ENCODE measurements around the gene TOP2B. TPM values are rescaled to one million over a fixed set of nuclear protein-coding genes. Genes with fewer than 3 reads are reported as not detected.

TOP2B gene
- total and polyA plus RNA-seq, 9 of the 15 experiments (the other 6 are each of a cell fraction or from before 2014, with no cell fraction given), result 45.3 to 186 (median 134) TPM

GRCh38 chr3:25633919-25634318 lies 30.8 kb downstream of the TOP2B start:
- H2AFZ ChIP-seq (ENCODE audit: low read depth, low read length), result no peak overlapping the region
- no peak for DNase-seq (ENCODE audit: extremely low read depth in 1 of 4, low spot score in 3 of 4)
- H3K27ac ChIP-seq (ENCODE audit: extremely low read depth, low read depth, low read length), result no peak overlapping the region
- no peaks in the 10 kb centered on the region for H3K4me1 ChIP-seq (replicated peaks in 1 of 2; ENCODE audit: control insufficient read depth in 2 of 2, insufficient read depth in 2 of 2, low read length in 2 of 2)
- no peak overlapping the region for H3K4me3 ChIP-seq
- no peak overlapping the region for H3K9ac ChIP-seq (ENCODE audit: insufficient read depth in 1 of 2, low read depth in 2 of 2, low read length in 2 of 2)
- no peaks in the 10 kb centered on the region for H3K9me1 ChIP-seq (ENCODE audit: control insufficient read depth, insufficient read depth, low read length)
- intact Hi-C loops (cut with micrococcal nuclease) (no loop called here), in situ Hi-C loops (cut with MboI) (no loop called here)
- TF ChIP-seq RB1 (IDR thresholded peaks at IDR 0.05; ENCODE audit: low read depth), result no peak
- TF ChIP-seq ZNF134 (CRISPR knock-in tag; conservative IDR thresholded peaks at IDR 0.05), result no peak
- no peak for TF ChIP-seq NCOA1 (IDR thresholded peaks at IDR 0.05; ENCODE audit: low read depth)
- no peak for TF ChIP-seq HLTF (IDR thresholded peaks at IDR 0.05)
- no peak for TF ChIP-seq PHF20 (IDR thresholded peaks at IDR 0.05; ENCODE audit: partially characterized antibody)
- no peak for TF ChIP-seq SMAD3 (CRISPR knock-in tag; conservative IDR thresholded peaks at IDR 0.05)
- TF ChIP-seq E2F5 (CRISPR knock-in tag; IDR thresholded peaks at IDR 0.05), result no peak
- TF ChIP-seq CXXC5 (CRISPR knock-in tag; IDR thresholded peaks at IDR 0.05), result no peak
- TF ChIP-seq TARDBP (IDR thresholded peaks at IDR 0.05), result no peak
- no peak for TF ChIP-seq BRD9 (IDR thresholded peaks at IDR 0.05; ENCODE audit: low read depth, partially characterized antibody)
- TF ChIP-seq IRF9 (tag; IDR thresholded peaks at IDR 0.05), result no peak
- no peak for TF ChIP-seq ZFP36 (IDR thresholded peaks at IDR 0.05; ENCODE audit: low read depth, low read length, partially characterized antibody)
- TF ChIP-seq CUX1 (CRISPR knock-in tag; IDR thresholded peaks at IDR 0.05), result no peak
- TF ChIP-seq FOS (IDR thresholded peaks at IDR 0.05; ENCODE audit: extremely low read depth, insufficient read length), result no peak
- TF ChIP-seq GATA2 (CRISPR knock-in tag; IDR thresholded peaks at IDR 0.05), result no peak
- TF ChIP-seq CHCHD3 (CRISPR knock-in tag; IDR thresholded peaks at IDR 0.05), result no peak
- no peak for TF ChIP-seq PHB (CRISPR knock-in tag; IDR thresholded peaks at IDR 0.05)
- TF ChIP-seq CAMTA2 (CRISPR knock-in tag; conservative IDR thresholded peaks at IDR 0.05), result no peak
- 94% methylated on average over 3 of the region's 3 CpGs for WGBS (ENCODE audit: insufficient coverage, low coverage, missing lambda C conversion rate)
- H4K20me1 ChIP-seq (replicated peaks; ENCODE audit: control insufficient read depth, insufficient read depth, low read length), result no peaks in the 10 kb centered on the region
- no TSS peak for BruUV-seq (replicated peaks)
- no peak for FAIRE-seq
- H3K27me3 ChIP-seq (ENCODE audit: control insufficient read depth in 2 of 2, insufficient read depth in 2 of 2, low read length in 2 of 2), result no peaks in the 10 kb centered on the region
- ATAC-seq, result no peak
- H3K36me3 ChIP-seq (ENCODE audit: control insufficient read depth, insufficient read depth, low read length), result peaks cover 83% of the 10 kb centered on the region
- POLR2A ChIA-PET, result no interaction called here
- CTCF ChIA-PET (ENCODE audit: low intra/inter-chr PET ratio), result no interaction called here
- no peaks in the 10 kb centered on the region for H3K9me3 ChIP-seq (replicated peaks; ENCODE audit: control insufficient read depth, insufficient read depth, low read depth, low read length)
- H3K79me2 ChIP-seq (ENCODE audit: control insufficient read depth, insufficient read depth, low read length), result no peaks in the 10 kb centered on the region
- no peak overlapping the region for H3K4me2 ChIP-seq (ENCODE audit: insufficient read depth, low read length)
